ENCODE results near the gene RFX1. TPM values are rescaled to one million over a fixed set of nuclear protein-coding genes. Genes with fewer than 3 reads are reported as not detected.

RFX1 gene
- total and polyA plus RNA-seq, 8 donors = 0.58 to 27.2 (median 3.3) TPM

GRCh38 chr19:13984875-13985741 is 21.0 kb downstream of the RFX1 start:
- 86 to 91% (median 88%) methylated on average over 22 to 25 of the region's 25 CpGs for WGBS, 5 donors
- no peak for DNase-seq
- H3K4me1 ChIP-seq = peaks cover 16 to 36% (median 22%) of the 10 kb centered on the region in 4 donors
- intact Hi-C loops (cut with DNase I; ENCODE audit: low total_unique reads) = no loop called here
- H3K36me3 ChIP-seq = peaks cover 4 to 59% (median 51%) of the 10 kb centered on the region in 4 donors
- peak overlapping the region in 4 of 5 donors; percentile 80 to 92 (median 87) for H3K27ac ChIP-seq
- no peak overlapping the region for H3K4me3 ChIP-seq
- TF ChIP-seq CTCF (IDR thresholded peaks at IDR 0.05) (no peak), POLR2A (IDR thresholded peaks at IDR 0.05) (no peak), EP300 (IDR thresholded peaks at IDR 0.05) (no peak), POLR2AphosphoS5 (IDR thresholded peaks at IDR 0.05) (no peak)
- H3K27me3 ChIP-seq = no peaks in the 10 kb centered on the region
- H3K9me3 ChIP-seq = no peaks in the 10 kb centered on the region

DNA sequence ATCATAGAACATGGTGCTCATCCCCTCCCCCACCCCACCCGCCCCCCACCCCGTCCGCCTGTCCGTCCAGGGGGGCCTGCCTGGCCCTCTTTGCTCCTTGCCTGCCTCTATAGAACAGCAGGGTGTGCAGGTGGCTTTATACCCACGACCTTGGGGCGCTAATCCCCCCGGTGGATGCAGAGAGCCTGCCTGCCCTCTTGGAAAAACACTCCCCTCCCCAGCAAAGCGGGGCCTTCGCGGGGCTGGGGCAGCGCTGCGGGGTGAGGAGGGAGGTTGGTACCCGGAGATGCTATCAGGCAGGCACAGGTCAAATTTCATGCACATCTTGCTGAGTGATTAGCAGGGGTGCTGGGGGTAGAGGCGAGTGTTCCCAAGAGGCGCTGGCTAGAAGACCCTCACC is 21.9 kb downstream of the RFX1 start:
- Histone ChIP-seq H3K36me3 (peaks cover 4 to 53% (median 46%) of the 10 kb centered on the region in 4 donors), H3K4me3 (no peak overlapping the region), H3K27ac (no peak overlapping the region), H3K4me1 (peaks cover 24 to 46% (median 28%) of the 10 kb centered on the region in 4 donors), H3K9me3 (no peaks in the 10 kb centered on the region), H3K27me3 (no peaks in the 10 kb centered on the region)
- WGBS, 5 donors = 60 to 90% (median 77%) methylated on average over 1 to 15 of the region's 15 CpGs
- no peak for DNase-seq
- intact Hi-C loops (cut with DNase I; ENCODE audit: low total_unique reads) = no loop called here
- TF ChIP-seq POLR2AphosphoS5 (IDR thresholded peaks at IDR 0.05) (no peak), POLR2A (IDR thresholded peaks at IDR 0.05) (no peak), CTCF (IDR thresholded peaks at IDR 0.05) (no peak), EP300 (IDR thresholded peaks at IDR 0.05) (no peak)

GRCh38 chr19:13983213-13983889 is 22.8 kb downstream of the RFX1 start:
- DNase-seq = peak in 1 of 2 donors; percentile 75
- H3K9me3 ChIP-seq = no peaks in the 10 kb centered on the region
- H3K27me3 ChIP-seq = no peaks in the 10 kb centered on the region
- 73 to 83% (median 76%) methylated on average over 11 to 21 of the region's 21 CpGs for WGBS, 5 donors
- H3K36me3 ChIP-seq = peaks cover 4 to 46% (median 39%) of the 10 kb centered on the region in 4 donors
- intact Hi-C loops (cut with DNase I; ENCODE audit: low total_unique reads) = no loop called here
- H3K4me3 ChIP-seq = no peak overlapping the region
- TF ChIP-seq EP300 (IDR thresholded peaks at IDR 0.05) (no peak), CTCF (IDR thresholded peaks at IDR 0.05) (no peak), POLR2A (IDR thresholded peaks at IDR 0.05) (no peak), POLR2AphosphoS5 (IDR thresholded peaks at IDR 0.05) (no peak)
- H3K4me1 ChIP-seq = peaks cover 33 to 50% (median 35%) of the 10 kb centered on the region in 4 donors
- H3K27ac ChIP-seq = peak overlapping the region in 2 of 5 donors; percentile 10 to 39

DNA sequence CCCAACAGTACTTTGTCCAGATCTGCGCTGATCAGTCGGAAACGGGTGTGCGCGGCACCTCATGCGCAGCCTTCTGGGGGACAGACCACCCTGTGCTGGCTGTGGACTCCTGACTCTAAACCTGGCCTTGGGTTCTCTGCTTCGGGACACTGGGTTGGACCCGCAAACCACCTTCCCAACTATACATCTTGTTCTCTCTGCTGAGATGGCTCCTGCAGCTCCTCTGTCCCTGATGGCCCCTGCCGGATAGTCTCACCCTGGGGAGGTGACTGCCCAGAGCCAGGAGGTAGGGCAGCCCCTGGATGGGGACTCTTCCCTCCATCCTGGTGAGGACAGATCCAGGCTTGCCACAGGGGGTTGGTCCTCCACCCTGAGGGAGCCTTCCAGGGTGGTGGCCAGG is 23.3 kb downstream of the RFX1 start:
- TF ChIP-seq POLR2A (IDR thresholded peaks at IDR 0.05) (no peak), CTCF (IDR thresholded peaks at IDR 0.05) (no peak), POLR2AphosphoS5 (IDR thresholded peaks at IDR 0.05) (no peak), EP300 (IDR thresholded peaks at IDR 0.05) (no peak)
- no peak overlapping the region for H3K4me3 ChIP-seq
- DNase-seq = no peak
- WGBS, 5 donors = 97 to 99% (median 98%) methylated on average over 5 to 9 of the region's 9 CpGs
- H3K4me1 ChIP-seq = peaks cover 35 to 50% (median 36%) of the 10 kb centered on the region in 4 donors
- intact Hi-C loops (cut with DNase I; ENCODE audit: low total_unique reads) = no loop called here
- H3K36me3 ChIP-seq = peaks cover 4 to 46% (median 36%) of the 10 kb centered on the region in 4 donors
- peak overlapping the region in 1 of 5 donors; percentile 10 for H3K27ac ChIP-seq
- no peaks in the 10 kb centered on the region for H3K27me3 ChIP-seq
- H3K9me3 ChIP-seq = no peaks in the 10 kb centered on the region
